GM12875 (cell line): Measurements from ENCODE around the gene PELI2.

ENCODE experiments used
- H3K4me3 ChIP-seq: one replicate; pipeline ENCODE4 v1.5.1; 2011; ENCODE audit warnings: low read depth, low read length, control low read depth
- TF ChIP-seq, protein P1 (sequence below): IDR thresholded peaks from 2 replicates; pipeline ENCODE4 v1.5.1; 2011; ENCODE audit warnings: low read depth, mild to moderate bottlenecking, control low read depth, inconsistent platforms, low read length, moderate library complexity, borderline replicate concordance; ENCODE audit not compliant: insufficient read depth

The PELI2 gene

DNA sequence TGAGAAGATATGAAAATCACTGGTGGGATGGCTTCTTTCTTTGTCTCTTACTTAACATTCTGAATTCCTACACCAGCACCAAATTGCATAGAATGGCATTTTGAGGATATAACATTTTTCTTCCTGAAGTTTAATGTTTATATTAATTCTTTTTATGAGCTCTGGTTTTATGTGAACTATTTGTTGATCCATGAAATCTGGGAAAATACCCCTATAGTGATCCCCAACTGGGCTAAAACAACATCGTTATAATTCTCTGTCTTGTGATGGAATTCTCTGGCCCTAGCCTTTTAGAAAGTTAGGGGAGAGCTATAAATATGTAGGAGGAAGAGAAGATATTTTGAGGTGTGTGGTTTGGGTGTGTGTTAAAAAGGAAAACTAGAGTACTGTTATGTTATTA, 29.2 kb downstream of the PELI2 start:
- TF ChIP-seq, protein P1, sequence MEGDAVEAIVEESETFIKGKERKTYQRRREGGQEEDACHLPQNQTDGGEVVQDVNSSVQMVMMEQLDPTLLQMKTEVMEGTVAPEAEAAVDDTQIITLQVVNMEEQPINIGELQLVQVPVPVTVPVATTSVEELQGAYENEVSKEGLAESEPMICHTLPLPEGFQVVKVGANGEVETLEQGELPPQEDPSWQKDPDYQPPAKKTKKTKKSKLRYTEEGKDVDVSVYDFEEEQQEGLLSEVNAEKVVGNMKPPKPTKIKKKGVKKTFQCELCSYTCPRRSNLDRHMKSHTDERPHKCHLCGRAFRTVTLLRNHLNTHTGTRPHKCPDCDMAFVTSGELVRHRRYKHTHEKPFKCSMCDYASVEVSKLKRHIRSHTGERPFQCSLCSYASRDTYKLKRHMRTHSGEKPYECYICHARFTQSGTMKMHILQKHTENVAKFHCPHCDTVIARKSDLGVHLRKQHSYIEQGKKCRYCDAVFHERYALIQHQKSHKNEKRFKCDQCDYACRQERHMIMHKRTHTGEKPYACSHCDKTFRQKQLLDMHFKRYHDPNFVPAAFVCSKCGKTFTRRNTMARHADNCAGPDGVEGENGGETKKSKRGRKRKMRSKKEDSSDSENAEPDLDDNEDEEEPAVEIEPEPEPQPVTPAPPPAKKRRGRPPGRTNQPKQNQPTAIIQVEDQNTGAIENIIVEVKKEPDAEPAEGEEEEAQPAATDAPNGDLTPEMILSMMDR, result no peak
- no peak overlapping the region for H3K4me3 ChIP-seq

DNA sequence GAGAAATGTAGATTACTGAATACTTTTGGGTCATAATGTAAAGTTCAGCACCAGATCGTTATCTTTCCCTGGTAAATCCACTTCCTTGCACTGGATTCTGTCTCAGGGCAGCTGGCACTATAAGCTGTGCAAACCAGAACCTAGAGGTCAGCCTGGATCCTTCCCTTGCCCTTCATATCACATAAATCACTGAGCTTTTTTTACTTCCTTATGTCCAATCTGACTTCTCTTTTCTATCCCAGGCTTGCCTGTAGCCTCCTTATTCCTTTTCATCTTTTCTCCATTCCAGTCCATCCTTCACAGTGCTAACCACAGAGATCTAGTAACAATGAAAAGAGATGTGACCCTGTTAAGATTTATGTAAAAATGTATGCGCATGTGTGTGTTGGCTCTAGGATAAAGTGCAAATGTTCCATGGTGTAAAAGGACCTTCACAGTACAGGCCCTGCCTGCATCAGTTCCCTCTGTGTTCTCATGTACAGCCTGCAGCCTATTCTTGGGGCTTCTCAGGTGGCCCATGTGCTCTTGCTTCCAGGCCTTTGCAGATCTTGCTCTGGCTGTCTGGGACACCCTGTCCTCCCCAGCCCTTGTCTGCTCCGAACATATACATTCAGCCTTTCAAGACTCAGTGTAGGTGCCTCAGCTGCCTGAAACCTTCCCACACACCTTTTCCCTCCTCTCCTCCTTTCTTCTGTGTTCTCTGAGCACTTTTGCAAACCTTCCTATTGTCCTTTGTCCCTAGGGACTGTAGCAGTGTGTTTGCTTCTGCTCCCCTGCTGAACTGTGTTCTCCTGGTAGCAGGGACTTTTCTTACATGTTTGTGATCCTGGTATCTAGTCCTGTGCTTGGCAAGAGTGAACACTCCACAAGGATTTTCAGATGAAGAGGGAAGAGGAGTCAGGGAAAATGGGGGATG, 30.0 kb downstream of the PELI2 start:
- no peak overlapping the region for H3K4me3 ChIP-seq
- TF ChIP-seq, protein P1, result no peak

DNA sequence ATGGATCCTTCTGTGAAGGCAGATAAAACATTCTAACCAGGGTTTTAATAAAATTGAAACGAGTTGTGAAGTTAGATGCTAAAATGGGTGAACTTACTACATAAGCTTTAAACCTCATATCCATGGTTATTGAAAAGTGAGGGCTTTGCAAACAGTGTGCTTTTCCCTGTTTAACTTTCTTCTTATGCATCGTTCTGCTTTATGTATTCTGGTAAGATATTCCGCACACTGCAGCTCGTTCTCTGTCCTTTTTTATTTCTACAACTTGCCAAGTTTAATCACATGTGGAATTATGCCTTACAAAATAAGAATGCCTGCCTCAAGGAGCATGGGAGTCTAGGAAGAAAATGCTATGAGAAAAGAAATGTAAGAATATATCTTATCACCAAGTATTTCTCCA, 30.9 kb downstream of the PELI2 start:
- TF ChIP-seq, protein P1, result no peak
- no peak overlapping the region for H3K4me3 ChIP-seq

DNA sequence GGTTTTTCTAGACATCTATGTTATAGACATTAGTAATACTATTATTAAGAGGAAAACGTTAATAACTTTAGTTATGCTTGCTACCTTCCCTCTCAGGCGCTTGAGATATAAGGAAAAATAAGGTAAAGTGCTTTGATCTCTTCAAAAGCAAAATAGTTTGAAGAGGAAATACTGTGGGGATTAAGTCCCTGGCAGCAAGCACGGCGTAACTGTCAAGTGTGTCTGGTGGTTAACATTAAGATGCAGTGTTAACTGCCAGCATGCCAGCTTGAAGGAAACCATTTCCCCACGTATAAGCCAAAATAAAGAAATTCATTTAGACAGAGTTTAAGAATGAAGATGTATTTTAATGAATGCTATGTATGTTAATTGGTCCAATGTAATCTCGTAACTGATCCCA, 31.8 kb downstream of the PELI2 start:
- TF ChIP-seq, protein P1, result no peak
- H3K4me3 ChIP-seq, result no peak overlapping the region

DNA sequence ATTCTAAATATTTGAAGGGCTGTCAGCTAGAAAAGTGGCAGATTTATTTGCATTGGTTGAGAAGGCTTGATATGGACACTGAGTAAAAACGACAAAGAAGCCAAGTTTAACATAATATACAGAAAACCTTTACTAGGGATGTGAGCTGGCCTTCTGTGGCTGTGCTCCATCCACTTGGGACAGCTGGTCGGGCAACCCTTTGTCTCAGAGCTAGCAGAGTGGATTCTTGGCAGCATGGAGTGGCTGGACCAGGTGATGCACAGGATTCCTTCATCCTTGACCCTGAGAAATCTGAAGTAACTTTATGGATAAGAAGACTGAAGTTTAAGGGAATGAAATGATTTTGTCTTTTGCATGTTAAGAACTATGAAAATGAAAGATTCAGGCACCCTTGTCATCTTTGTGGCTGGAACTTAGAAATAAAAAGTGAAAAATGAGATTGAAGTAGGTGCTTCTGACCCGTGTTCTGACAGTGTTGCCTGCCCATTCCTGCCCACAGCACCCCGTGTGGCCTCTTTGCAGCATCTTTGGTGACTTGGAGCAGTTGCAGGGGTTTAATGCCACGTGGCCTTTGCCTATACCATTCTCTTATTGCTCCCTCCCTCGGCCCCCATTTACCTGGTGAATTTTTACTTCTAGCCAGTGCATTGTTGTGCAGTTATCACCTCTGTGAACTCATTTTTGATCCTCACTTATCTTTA, 32.6 kb downstream of the PELI2 start:
- TF ChIP-seq, protein P1, result peak; percentile 10; the same call in 1 of the 2 replicates
- H3K4me3 ChIP-seq, result no peak overlapping the region

DNA sequence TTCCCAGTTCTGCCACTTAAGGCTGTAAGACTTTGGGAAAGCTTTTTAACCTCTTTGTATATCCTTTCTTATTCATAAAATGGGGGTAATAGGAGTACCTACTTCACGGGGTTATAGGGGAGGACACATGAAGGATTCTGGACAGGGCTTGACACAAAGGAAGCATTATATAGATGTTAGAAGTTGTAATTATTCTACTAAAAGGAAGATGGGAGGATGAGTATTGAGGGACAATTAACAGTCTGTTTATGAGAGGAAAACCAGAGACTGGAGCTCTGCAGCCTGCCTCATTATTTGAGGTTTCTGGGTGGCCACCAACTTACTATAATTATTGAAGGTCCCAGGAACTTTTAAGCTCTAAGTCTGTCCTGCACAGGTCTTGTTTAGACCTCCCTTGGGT, 34.0 kb downstream of the PELI2 start:
- no peak overlapping the region for H3K4me3 ChIP-seq
- TF ChIP-seq, protein P1, result no peak

DNA sequence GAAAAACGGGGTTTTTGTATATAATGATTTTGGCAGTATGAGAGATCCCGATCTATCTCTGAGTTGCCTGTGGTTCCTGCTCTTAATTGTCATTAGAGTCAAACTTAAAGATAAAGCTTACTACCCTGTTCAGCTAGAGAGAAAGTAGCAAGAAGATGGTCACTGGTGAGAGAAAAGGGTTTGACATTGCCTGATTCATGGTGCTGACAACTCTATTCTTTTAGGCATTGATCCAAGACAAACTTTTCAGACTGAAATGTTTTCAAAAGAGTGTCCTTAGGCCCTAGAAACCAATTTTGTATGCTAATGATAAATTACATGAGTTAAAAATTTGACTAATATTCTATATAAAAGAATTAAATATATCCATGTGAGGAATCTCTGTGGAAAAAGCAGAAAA, 35.1 kb downstream of the PELI2 start:
- TF ChIP-seq, protein P1, result no peak
- H3K4me3 ChIP-seq, result no peak overlapping the region
